Nephron progenitor cell (in vitro differentiated cells): ENCODE measurements around the gene MIER1.

Experiments
- DNase-seq: peaks from one replicate; pipeline ENCODE4 v3.0.0; 2021
- H3K27ac Mint-ChIP-seq: 2 replicates; pipeline ENCODE4 v1.8.0; 2021; ENCODE audit warnings: mild to moderate bottlenecking, moderate library complexity, mixed read lengths
- H3K27me3 Mint-ChIP-seq: 2 replicates; pipeline ENCODE4 v1.8.0; 2021; ENCODE audit warnings: mild to moderate bottlenecking, low read depth, mixed read lengths; ENCODE audit not compliant: poor library complexity
- H3K36me3 Mint-ChIP-seq: 2 replicates; pipeline ENCODE4 v1.8.0; 2021; ENCODE audit warnings: low read depth, mixed read lengths
- H3K4me1 Mint-ChIP-seq: 2 replicates; pipeline ENCODE4 v1.8.0; 2021; ENCODE audit warnings: mixed read lengths
- H3K4me3 Mint-ChIP-seq: 2 replicates; pipeline ENCODE4 v1.8.0; 2021; ENCODE audit warnings: mild to moderate bottlenecking, moderate library complexity, mixed read lengths
- H3K9me3 Mint-ChIP-seq: 2 replicates; pipeline ENCODE4 v1.8.0; 2021; ENCODE audit warnings: mild to moderate bottlenecking, moderate library complexity, mixed read lengths
- CTCF ChIP-seq: fragments of 200-600 bp; sonication (generic); IDR thresholded peaks from 2 replicates; pipeline ENCODE4 v1.5.0; 2021; ENCODE audit warnings: antibody characterized with exemption

Gene MIER1

DNA sequence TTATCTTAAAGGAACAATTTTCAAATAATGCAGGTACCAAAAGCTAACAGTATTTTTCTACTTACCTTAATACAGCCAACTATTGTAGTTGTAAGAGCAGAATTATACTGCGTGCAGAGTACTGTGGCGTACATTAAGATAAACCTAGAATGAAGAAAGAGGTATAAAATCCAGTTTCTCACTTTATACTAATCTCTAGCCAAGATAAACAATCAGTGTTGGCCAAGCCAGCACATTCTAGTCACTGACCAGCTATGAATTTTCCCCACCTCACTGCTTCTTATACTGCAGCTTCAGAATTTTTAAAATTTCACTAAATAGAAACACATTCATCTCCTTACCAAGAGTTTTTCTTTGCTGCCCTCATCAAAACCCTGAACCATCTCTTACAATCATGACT lies 95.5 kb downstream of the MIER1 start:
- Mint-ChIP-seq H3K9me3 (no peaks in the 10 kb centered on the region), H3K4me1 (peaks cover 28% of the 10 kb centered on the region), H3K36me3 (peaks cover 39% of the 10 kb centered on the region), H3K27ac (peak overlapping the region; percentile 53), H3K4me3 (no peak overlapping the region), H3K27me3 (no peaks in the 10 kb centered on the region)
- no peak for TF ChIP-seq CTCF
- DNase-seq, result no peak

DNA sequence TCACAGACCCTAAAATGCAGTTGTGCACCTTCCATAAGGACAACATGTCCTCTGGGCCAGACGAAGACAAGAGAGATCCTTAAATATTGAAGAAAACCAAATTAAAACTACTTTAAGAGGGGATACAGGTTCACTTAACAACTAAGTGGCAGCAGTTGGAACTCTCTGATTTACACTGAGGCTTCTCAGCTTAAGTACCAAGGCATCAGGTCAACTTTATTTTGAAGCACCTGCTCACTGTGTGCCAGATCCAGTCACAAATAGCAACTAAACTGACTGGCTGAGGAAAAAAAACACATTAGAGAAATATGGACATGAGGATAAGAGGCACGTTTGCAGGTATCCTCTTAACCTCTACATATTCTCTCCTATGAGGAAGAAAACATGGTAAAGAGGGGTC lies 96.0 kb downstream of the MIER1 start:
- Mint-ChIP-seq H3K4me3 (no peak overlapping the region), H3K9me3 (no peaks in the 10 kb centered on the region), H3K27me3 (no peaks in the 10 kb centered on the region), H3K27ac (peak overlapping the region; percentile 53), H3K4me1 (peaks cover 28% of the 10 kb centered on the region), H3K36me3 (peaks cover 44% of the 10 kb centered on the region)
- DNase-seq, result no peak
- no peak for TF ChIP-seq CTCF

GRCh38 chr1:67029472-67029871 lies 104.7 kb downstream of the MIER1 start:
- no peak overlapping the region for H3K27ac Mint-ChIP-seq
- no peak for DNase-seq
- peaks cover 13% of the 10 kb centered on the region for H3K9me3 Mint-ChIP-seq
- no peak overlapping the region for H3K4me3 Mint-ChIP-seq
- TF ChIP-seq CTCF, result no peak
- H3K27me3 Mint-ChIP-seq, result no peaks in the 10 kb centered on the region
- H3K36me3 Mint-ChIP-seq, result peaks cover 64% of the 10 kb centered on the region
- H3K4me1 Mint-ChIP-seq, result no peaks in the 10 kb centered on the region

- no peaks in the 10 kb centered on the region for H3K4me1 Mint-ChIP-seq
- no peak overlapping the region for H3K4me3 Mint-ChIP-seq
- H3K36me3 Mint-ChIP-seq, result peaks cover 64% of the 10 kb centered on the region
- H3K27ac Mint-ChIP-seq, result no peak overlapping the region
- H3K9me3 Mint-ChIP-seq, result peaks cover 31% of the 10 kb centered on the region
- no peaks in the 10 kb centered on the region for H3K27me3 Mint-ChIP-seq
- DNase-seq, result no peak
- TF ChIP-seq CTCF, result no peak
Measured at GRCh38 chr1:67031121-67031858, 106.5 kb downstream of the MIER1 start.

GRCh38 chr1:67031859-67032247 lies 107.1 kb downstream of the MIER1 start:
- no peak for DNase-seq
- no peaks in the 10 kb centered on the region for H3K4me1 Mint-ChIP-seq
- no peak for TF ChIP-seq CTCF
- H3K36me3 Mint-ChIP-seq, result peaks cover 66% of the 10 kb centered on the region
- peaks cover 36% of the 10 kb centered on the region for H3K9me3 Mint-ChIP-seq
- no peak overlapping the region for H3K4me3 Mint-ChIP-seq
- no peaks in the 10 kb centered on the region for H3K27me3 Mint-ChIP-seq
- H3K27ac Mint-ChIP-seq, result no peak overlapping the region
